ENCODE measurements around the gene LCN12.

DNA sequence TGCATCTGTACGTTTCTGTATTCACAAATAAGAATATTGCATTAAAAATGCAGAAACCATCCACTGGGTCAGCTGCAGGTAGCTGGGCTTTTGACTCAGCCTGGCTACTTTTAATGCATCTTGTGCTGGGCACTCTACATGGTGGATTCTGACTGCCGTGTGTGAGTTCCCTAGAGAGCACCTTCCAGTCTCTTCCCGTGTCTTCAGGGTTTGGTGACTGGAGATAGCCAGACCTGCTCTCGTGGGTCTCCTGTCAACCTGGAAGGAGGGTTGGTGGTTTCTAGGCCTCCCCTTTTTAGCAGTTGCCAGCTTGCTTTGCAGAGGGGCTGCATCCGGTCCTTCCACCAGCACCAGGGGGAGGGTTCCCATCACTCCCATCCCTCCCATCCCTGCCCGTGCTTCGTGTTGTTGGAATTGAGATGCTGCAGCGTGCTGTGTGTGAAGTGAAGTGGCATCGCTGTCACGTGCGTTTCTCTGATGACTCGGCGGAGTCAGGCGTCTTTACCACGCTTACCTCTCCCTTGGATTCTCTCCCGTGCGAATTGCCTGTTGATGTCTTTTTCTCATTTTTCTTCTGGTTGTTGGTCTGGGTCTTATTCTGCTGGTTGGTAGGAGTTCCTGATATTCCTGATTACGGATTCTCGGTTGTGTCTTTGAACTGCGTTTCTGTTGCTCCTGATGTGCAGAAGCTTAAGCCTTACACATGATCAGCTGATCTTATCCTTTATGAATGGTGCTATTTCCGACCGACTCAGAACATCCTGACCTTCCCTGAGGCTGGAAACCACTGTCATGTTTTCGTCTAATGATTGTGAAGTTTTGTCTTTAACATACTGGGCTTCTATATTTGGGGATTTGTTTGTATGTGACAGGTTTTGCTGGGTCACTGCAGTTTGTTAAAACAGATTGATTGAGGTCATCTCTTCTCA is 24.5 kb upstream of the LCN12 start:
- TF ChIP-seq, protein P1, sequence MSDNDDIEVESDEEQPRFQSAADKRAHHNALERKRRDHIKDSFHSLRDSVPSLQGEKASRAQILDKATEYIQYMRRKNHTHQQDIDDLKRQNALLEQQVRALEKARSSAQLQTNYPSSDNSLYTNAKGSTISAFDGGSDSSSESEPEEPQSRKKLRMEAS (IDR thresholded peaks at IDR 0.05), result no peak
- no peak for TF ChIP-seq RAD21 (IDR thresholded peaks at IDR 0.05; ENCODE audit: low read depth)
- no peak for TF ChIP-seq ZBTB7A (IDR thresholded peaks at IDR 0.05; ENCODE audit: low read depth)
- TF ChIP-seq FOXM1 (IDR thresholded peaks at IDR 0.05; ENCODE audit: borderline replicate concordance, low read depth), result no peak

Data from Ishikawa (cell line).